ENCODE results near the gene PPP2R1A. TPM values are rescaled to one million over a fixed set of nuclear protein-coding genes. Genes with fewer than 3 reads are reported as not detected.
"Not testable (repeated sequence)": the region's sequence is repeated elsewhere in the genome, so short reads cannot be mapped to it uniquely, and the experiment has no call there.

Gene PPP2R1A
- polyA plus RNA-seq, 4 donors = 131 to 228 (median 145) TPM

GRCh38 chr19:52234406-52234805, 44.6 kb downstream of the PPP2R1A start:
- H3K4me3 ChIP-seq (ENCODE audit: low read depth in 1 of 3, low read length in 3 of 3) = no peak overlapping the region
- no peak overlapping the region for H3K27ac ChIP-seq (ENCODE audit: low read depth in 1 of 3, low read length in 2 of 3)
- FAIRE-seq (no peak), DNase-seq (no peak)
- H3K4me1 ChIP-seq (ENCODE audit: control insufficient read depth in 3 of 3, insufficient read depth in 2 of 3, low read depth in 1 of 3, low read length in 2 of 3) = no peaks in the 10 kb centered on the region
- no peaks in the 10 kb centered on the region for H3K9me3 ChIP-seq (ENCODE audit: control insufficient read depth in 2 of 2, insufficient read depth in 1 of 2, low read depth in 1 of 2, low read length in 1 of 2)
- H3K36me3 ChIP-seq (ENCODE audit: control insufficient read depth in 3 of 3, insufficient read depth in 2 of 3, low read depth in 1 of 3, low read length in 3 of 3) = peaks cover 0 to 3% (median 0%) of the 10 kb centered on the region in 3 donors
- WGBS, 3 donors = 36 to 72% (median 57%) methylated on average over 2 of the region's 2 CpGs
- no peaks in the 10 kb centered on the region for H3K27me3 ChIP-seq (ENCODE audit: control insufficient read depth in 3 of 3, insufficient read depth in 3 of 3, low read length in 3 of 3)

GRCh38 chr19:52237197-52237596, 47.3 kb downstream of the PPP2R1A start:
- Histone ChIP-seq H3K36me3 (ENCODE audit: control insufficient read depth in 3 of 3, insufficient read depth in 2 of 3, low read depth in 1 of 3, low read length in 3 of 3) (no peaks in the 10 kb centered on the region), H3K9me3 (ENCODE audit: control insufficient read depth in 2 of 2, insufficient read depth in 1 of 2, low read depth in 1 of 2, low read length in 1 of 2) (no peaks in the 10 kb centered on the region), H3K4me3 (ENCODE audit: low read depth in 1 of 3, low read length in 3 of 3) (no peak overlapping the region), H3K27ac (ENCODE audit: low read depth in 1 of 3, low read length in 2 of 3) (no peak overlapping the region), H3K27me3 (ENCODE audit: control insufficient read depth in 3 of 3, insufficient read depth in 3 of 3, low read length in 3 of 3) (no peaks in the 10 kb centered on the region), H3K4me1 (ENCODE audit: control insufficient read depth in 3 of 3, insufficient read depth in 2 of 3, low read depth in 1 of 3, low read length in 2 of 3) (no peaks in the 10 kb centered on the region)
- FAIRE-seq (no peak), DNase-seq (no peak)
- WGBS, 3 donors = 55 to 59% (median 57%) methylated on average over 2 of the region's 2 CpGs

DNA sequence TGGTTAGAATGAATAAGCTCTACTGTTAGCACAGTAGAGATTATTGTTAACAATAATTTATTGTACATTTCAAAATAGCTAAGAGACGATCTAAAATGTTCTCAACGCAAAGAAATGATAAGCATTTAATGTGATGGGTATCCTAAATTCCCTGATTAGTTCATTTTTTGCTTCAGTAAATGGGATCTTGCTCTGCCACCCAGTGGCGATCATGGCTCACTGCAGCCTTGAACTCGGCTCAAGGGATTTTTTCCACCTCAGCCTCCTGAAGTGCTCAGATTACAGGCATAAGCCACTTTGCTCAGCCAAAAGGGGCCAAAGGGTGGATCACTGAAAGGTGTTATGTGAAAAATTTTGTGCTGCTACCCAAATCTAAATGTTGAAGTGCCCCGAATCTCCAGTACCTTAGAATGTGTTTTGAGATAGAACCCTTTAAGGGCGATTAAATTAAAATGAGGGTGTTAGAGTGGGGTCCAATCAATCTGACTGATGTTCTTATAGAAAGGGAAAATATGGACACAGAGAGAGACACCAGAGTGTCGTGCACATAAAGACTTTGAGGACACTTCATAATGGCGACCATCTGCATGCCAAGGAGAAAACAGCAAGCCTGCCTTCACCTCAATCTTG, 48.0 kb downstream of the PPP2R1A start:
- DNase-seq (peak; percentile 59 to 75), FAIRE-seq (peak; percentile 19)
- no peaks in the 10 kb centered on the region for H3K36me3 ChIP-seq (ENCODE audit: control insufficient read depth in 3 of 3, insufficient read depth in 2 of 3, low read depth in 1 of 3, low read length in 3 of 3)
- WGBS, 3 donors = 14 to 15% (median 14%) methylated on average over 8 of the region's 8 CpGs
- H3K4me1 ChIP-seq (ENCODE audit: control insufficient read depth in 3 of 3, insufficient read depth in 2 of 3, low read depth in 1 of 3, low read length in 2 of 3) = no peaks in the 10 kb centered on the region
- H3K4me3 ChIP-seq (ENCODE audit: low read depth in 1 of 3, low read length in 3 of 3) = no peak overlapping the region
- H3K27ac ChIP-seq (ENCODE audit: low read depth in 1 of 3, low read length in 2 of 3) = no peak overlapping the region
- no peaks in the 10 kb centered on the region for H3K9me3 ChIP-seq (ENCODE audit: control insufficient read depth in 2 of 2, insufficient read depth in 1 of 2, low read depth in 1 of 2, low read length in 1 of 2)
- H3K27me3 ChIP-seq (ENCODE audit: control insufficient read depth in 3 of 3, insufficient read depth in 3 of 3, low read length in 3 of 3) = no peaks in the 10 kb centered on the region

- FAIRE-seq (no peak), DNase-seq (no peak)
- H3K27ac ChIP-seq (ENCODE audit: low read depth in 1 of 3, low read length in 2 of 3) = no peak overlapping the region
- H3K4me3 ChIP-seq (ENCODE audit: low read depth in 1 of 3, low read length in 3 of 3) = no peak overlapping the region
- H3K36me3 ChIP-seq (ENCODE audit: control insufficient read depth in 3 of 3, insufficient read depth in 2 of 3, low read depth in 1 of 3, low read length in 3 of 3) = no peaks in the 10 kb centered on the region
- no peaks in the 10 kb centered on the region for H3K9me3 ChIP-seq (ENCODE audit: control insufficient read depth in 2 of 2, insufficient read depth in 1 of 2, low read depth in 1 of 2, low read length in 1 of 2)
- 75 to 86% (median 84%) methylated on average over 12 of the region's 12 CpGs for WGBS, 3 donors
- H3K4me1 ChIP-seq (ENCODE audit: control insufficient read depth in 3 of 3, insufficient read depth in 2 of 3, low read depth in 1 of 3, low read length in 2 of 3) = no peaks in the 10 kb centered on the region
- no peaks in the 10 kb centered on the region for H3K27me3 ChIP-seq (ENCODE audit: control insufficient read depth in 3 of 3, insufficient read depth in 3 of 3, low read length in 3 of 3)
Observed at GRCh38 chr19:52244021-52244420, 54.2 kb downstream of the PPP2R1A start.

DNA sequence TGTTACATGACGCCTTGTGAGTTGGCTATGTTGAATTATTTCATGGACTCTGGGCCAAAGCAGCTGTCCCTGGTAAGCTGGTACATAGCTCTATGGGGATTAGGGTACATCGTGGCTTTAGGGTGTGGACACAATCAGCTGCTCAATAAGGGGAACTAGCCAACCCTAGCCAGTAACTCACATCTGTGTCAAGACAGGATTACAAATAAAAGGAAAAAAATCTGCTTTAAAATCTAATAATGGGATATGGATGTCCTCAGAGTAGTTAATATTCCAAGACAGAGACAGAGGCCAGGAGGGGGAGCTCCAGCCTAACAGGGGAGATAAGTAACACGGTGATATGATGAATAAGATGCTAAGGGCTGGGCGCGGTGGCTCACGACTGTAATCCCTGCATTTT, 58.4 kb downstream of the PPP2R1A start:
- H3K36me3 ChIP-seq (ENCODE audit: control insufficient read depth in 3 of 3, insufficient read depth in 2 of 3, low read depth in 1 of 3, low read length in 3 of 3) = no peaks in the 10 kb centered on the region
- no peak overlapping the region for H3K27ac ChIP-seq (ENCODE audit: low read depth in 1 of 3, low read length in 2 of 3)
- WGBS, 3 donors = 11 to 25% (median 15%) methylated on average over 6 of the region's 6 CpGs
- no peaks in the 10 kb centered on the region for H3K4me1 ChIP-seq (ENCODE audit: control insufficient read depth in 3 of 3, insufficient read depth in 2 of 3, low read depth in 1 of 3, low read length in 2 of 3)
- peaks cover 0 to 3% of the 10 kb centered on the region in 2 donors for H3K9me3 ChIP-seq (ENCODE audit: control insufficient read depth in 2 of 2, insufficient read depth in 1 of 2, low read depth in 1 of 2, low read length in 1 of 2)
- FAIRE-seq = no peak
- peak; percentile 35 to 66 for DNase-seq
- no peak overlapping the region for H3K4me3 ChIP-seq (ENCODE audit: low read depth in 1 of 3, low read length in 3 of 3)
- H3K27me3 ChIP-seq (ENCODE audit: control insufficient read depth in 3 of 3, insufficient read depth in 3 of 3, low read length in 3 of 3) = no peaks in the 10 kb centered on the region

- peaks cover 0 to 7% of the 10 kb centered on the region in 2 donors for H3K9me3 ChIP-seq (ENCODE audit: control insufficient read depth in 2 of 2, insufficient read depth in 1 of 2, low read depth in 1 of 2, low read length in 1 of 2)
- no peak for FAIRE-seq
- no peaks in the 10 kb centered on the region for H3K4me1 ChIP-seq (ENCODE audit: control insufficient read depth in 3 of 3, insufficient read depth in 2 of 3, low read depth in 1 of 3, low read length in 2 of 3)
- H3K27me3 ChIP-seq (ENCODE audit: control insufficient read depth in 3 of 3, insufficient read depth in 3 of 3, low read length in 3 of 3) = no peaks in the 10 kb centered on the region
- no peak overlapping the region for H3K4me3 ChIP-seq (ENCODE audit: low read depth in 1 of 3, low read length in 3 of 3)
- DNase-seq = no peak
- WGBS, 3 donors = 92 to 98% (median 96%) methylated on average over 5 of the region's 5 CpGs
- H3K27ac ChIP-seq (ENCODE audit: low read depth in 1 of 3, low read length in 2 of 3) = no peak overlapping the region
- H3K36me3 ChIP-seq (ENCODE audit: control insufficient read depth in 3 of 3, insufficient read depth in 2 of 3, low read depth in 1 of 3, low read length in 3 of 3) = no peaks in the 10 kb centered on the region
Observed at GRCh38 chr19:52258426-52258825, 68.6 kb downstream of the PPP2R1A start.

GRCh38 chr19:52265556-52265955, 75.7 kb downstream of the PPP2R1A start:
- 80 to 88% (median 85%) methylated on average over 6 of the region's 6 CpGs for WGBS, 3 donors
- not testable (repeated sequence) for H3K4me1 ChIP-seq (ENCODE audit: control insufficient read depth in 3 of 3, insufficient read depth in 2 of 3, low read depth in 1 of 3, low read length in 2 of 3); H3K27ac ChIP-seq (ENCODE audit: low read depth in 1 of 3, low read length in 2 of 3); FAIRE-seq; H3K9me3 ChIP-seq (ENCODE audit: control insufficient read depth in 2 of 2, insufficient read depth in 1 of 2, low read depth in 1 of 2, low read length in 1 of 2); H3K27me3 ChIP-seq (ENCODE audit: control insufficient read depth in 3 of 3, insufficient read depth in 3 of 3, low read length in 3 of 3); H3K36me3 ChIP-seq (ENCODE audit: control insufficient read depth in 3 of 3, insufficient read depth in 2 of 3, low read depth in 1 of 3, low read length in 3 of 3); H3K4me3 ChIP-seq (ENCODE audit: low read depth in 1 of 3, low read length in 3 of 3); DNase-seq

DNA sequence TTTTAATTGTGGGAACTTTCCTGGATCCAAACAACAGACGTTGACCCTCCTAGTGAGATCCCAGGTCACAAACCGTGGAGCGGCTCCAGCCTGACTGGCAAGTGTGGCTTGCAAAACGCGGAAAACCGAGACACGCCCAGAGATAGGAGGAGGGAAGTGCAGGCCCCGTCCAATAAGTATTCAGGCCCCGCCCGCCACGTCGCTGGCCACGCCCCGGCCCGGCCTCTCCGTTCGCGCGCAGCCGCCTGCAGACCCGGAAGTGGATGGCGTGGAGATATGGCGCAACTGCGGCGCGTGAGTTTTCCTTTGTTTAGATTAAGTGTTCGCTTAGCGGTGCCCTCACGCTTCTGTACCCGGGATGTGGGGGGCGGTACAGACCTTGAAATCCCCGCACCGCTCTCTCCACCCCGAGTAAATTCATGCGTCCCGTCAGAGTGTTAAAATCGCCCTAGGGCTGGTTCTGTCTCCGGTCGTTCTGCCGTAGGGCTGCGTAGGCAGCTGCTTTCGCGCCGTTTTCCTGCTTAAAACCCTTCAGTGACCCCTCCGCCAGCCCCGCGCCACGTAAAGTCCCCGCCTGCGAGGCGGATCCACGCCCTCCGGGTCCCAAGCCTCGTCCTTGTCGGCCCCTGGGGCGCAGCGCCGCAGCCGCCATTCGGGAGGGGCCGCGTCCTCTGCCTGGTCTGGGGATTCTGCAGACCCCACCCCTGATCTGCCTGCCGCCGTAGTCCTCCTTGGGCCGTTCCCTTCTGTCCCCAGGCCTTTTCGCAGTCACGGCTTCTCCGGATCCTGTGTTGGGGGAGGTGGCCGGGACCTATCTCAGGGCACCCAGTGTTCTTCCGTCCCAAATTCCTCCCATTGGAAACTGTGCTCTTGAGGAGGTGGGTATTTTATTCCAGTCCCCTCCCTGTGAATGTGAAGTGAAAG, 79.7 kb downstream of the PPP2R1A start, which contains the start of gene ZNF766:
Gene ZNF766 (plus strand): TSS at position 250 of the 924 bp plus-strand sequence. CDS start 27 bp downstream, at position 277.
- Histone ChIP-seq H3K9me3 (ENCODE audit: control insufficient read depth in 2 of 2, insufficient read depth in 1 of 2, low read depth in 1 of 2, low read length in 1 of 2) (peaks cover 0 to 29% of the 10 kb centered on the region in 2 donors), H3K36me3 (ENCODE audit: control insufficient read depth in 3 of 3, insufficient read depth in 2 of 3, low read depth in 1 of 3, low read length in 3 of 3) (peaks cover 0 to 18% (median 0%) of the 10 kb centered on the region in 3 donors), H3K4me3 (ENCODE audit: low read depth in 1 of 3, low read length in 3 of 3) (peak within 1 kb of the TSS; percentile 88 to 100 (median 92)), H3K4me1 (ENCODE audit: control insufficient read depth in 3 of 3, insufficient read depth in 2 of 3, low read depth in 1 of 3, low read length in 2 of 3) (peaks cover 0 to 5% (median 0%) of the 10 kb centered on the region in 3 donors), H3K27ac (ENCODE audit: low read depth in 1 of 3, low read length in 2 of 3) (peak within 1 kb of the TSS; percentile 91 to 100 (median 100)), H3K27me3 (ENCODE audit: control insufficient read depth in 3 of 3, insufficient read depth in 3 of 3, low read length in 3 of 3) (no peaks in the 10 kb centered on the region)
- no peak for FAIRE-seq
- DNase-seq = peak; percentile 95 to 98
- WGBS, 3 donors = 0% methylated on average over 63 to 70 of the region's 70 CpGs
